Activated T-helper 1 cell treated with anti-CD3 and anti-CD28 coated beads, Interleukin-12 subunit alpha, Interleukin-12 subunit beta, Interleukin-2, Interleukin-4 antibody, amounts not matched to agents 30 ng/mL and 10 ng/mL and 1 ng/mL, durations not matched to agents 14 hours and 24 hours and 36 hours (primary cell): ENCODE data around the gene CYP4F3. TPM values are rescaled to one million over a fixed set of nuclear protein-coding genes. Genes with fewer than 3 reads are reported as not detected.
"Not testable (repeated sequence)": the region's sequence is repeated elsewhere in the genome, so short reads cannot be mapped to it uniquely, and the experiment has no call there.

Experiments used
- DNase-seq: peaks from one replicate; pipeline ENCODE4 v3.0.0; 2021; ENCODE audit warnings: low spot score
- H3K27ac Mint-ChIP-seq: one replicate; pipeline ENCODE4 v1.8.0; 2021; ENCODE audit warnings: mild to moderate bottlenecking, mixed read lengths
- H3K27me3 Mint-ChIP-seq: one replicate; pipeline ENCODE4 v1.8.0; 2022; ENCODE audit warnings: mild to moderate bottlenecking, moderate library complexity, mixed read lengths; ENCODE audit not compliant: insufficient read depth
- H3K36me3 Mint-ChIP-seq: one replicate; pipeline ENCODE4 v1.8.0; 2021; ENCODE audit warnings: low read depth, mixed read lengths
- H3K4me1 Mint-ChIP-seq: one replicate; pipeline ENCODE4 v1.8.0; 2021; ENCODE audit warnings: low read depth, mixed read lengths
- H3K4me3 Mint-ChIP-seq: one replicate; pipeline ENCODE4 v1.8.0; 2021; ENCODE audit warnings: mild to moderate bottlenecking, moderate library complexity, mixed read lengths
- H3K9me3 Mint-ChIP-seq: one replicate; pipeline ENCODE4 v1.8.0; 2021; ENCODE audit warnings: mixed read lengths
- intact Hi-C: fragments of 100-400 bp; cut with micrococcal nuclease; formaldehyde crosslinking; loops from one replicate; pipeline ENCODE4 v1.15.1; 2024
- total RNA-seq: library from RNA; stranded (reverse); gene quantifications from 2 replicates; pipeline ENCODE4 v1.2.3, GENCODE V29; 2022

CYP4F3 gene
- total RNA-seq, 1 donor from 2014 or later: not detected

DNA sequence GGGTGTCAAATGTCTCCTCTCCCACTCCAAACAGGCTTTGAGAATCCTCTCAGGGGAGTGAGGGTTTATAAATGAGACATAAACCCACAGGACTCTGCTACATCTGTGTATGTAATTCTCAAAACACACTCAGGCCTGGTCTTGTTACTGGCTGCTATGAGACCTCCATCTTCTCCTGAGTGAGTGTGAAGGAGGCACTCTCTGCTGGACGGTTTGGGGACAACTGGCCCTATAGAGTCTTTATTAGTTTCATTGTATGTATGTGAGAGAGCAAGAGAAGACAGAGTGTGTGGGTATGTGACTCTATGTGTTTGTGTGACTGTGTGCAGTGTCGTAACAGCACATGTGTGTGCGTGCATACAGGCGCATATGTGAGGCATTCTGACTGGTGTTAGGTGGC lies 22.6 kb downstream of the CYP4F3 start:
- intact Hi-C loops: no loop called here
- Mint-ChIP-seq H3K4me3 (no peak overlapping the region), H3K36me3 (no peaks in the 10 kb centered on the region), H3K9me3 (no peaks in the 10 kb centered on the region), H3K4me1 (no peaks in the 10 kb centered on the region), H3K27me3 (no peaks in the 10 kb centered on the region), H3K27ac (no peak overlapping the region)
- DNase-seq: no peak

DNA sequence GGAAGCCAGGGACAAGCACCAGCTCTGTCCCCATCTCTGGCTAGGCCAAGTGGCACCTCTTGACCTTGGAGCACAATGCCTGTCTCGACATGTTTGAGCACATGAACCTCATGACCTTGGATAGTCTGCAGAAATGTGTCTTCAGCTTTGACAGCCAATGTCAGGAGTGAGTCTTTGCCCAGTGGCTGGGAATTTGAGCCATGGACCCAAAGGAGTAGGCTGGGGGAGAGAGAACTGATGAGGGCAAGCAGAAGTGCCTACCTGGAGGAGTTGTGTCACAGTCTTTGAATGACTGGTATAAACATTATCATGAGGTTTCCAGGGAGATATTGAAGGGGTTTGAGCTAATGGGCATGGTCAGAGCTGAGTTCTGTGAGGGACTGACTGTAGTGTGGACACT lies 25.5 kb downstream of the CYP4F3 start:
- H3K27me3 Mint-ChIP-seq: no peaks in the 10 kb centered on the region
- H3K36me3 Mint-ChIP-seq: no peaks in the 10 kb centered on the region
- H3K4me3 Mint-ChIP-seq: no peak overlapping the region
- no peaks in the 10 kb centered on the region for H3K4me1 Mint-ChIP-seq
- DNase-seq: no peak
- H3K27ac Mint-ChIP-seq: no peak overlapping the region
- intact Hi-C loops: no loop called here
- H3K9me3 Mint-ChIP-seq: no peaks in the 10 kb centered on the region

DNA sequence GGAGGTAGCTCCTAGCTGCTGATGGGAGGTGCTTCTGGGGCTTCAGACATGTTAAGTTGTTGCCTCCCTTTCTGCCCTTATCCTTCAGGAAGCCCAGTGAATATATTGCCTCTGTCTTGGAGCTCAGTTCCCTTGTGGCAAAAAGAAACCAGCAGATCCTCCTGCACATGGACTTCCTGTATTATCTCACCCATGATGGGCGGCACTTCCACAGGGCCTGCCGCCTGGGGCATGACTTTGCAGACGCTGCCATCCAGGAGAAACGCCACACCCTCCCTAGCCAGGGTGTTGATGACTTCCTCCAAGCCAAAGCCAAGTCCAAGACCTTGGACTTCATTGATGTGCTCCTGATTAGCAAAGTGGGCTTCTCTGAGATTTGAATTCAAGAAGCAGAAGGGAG lies 26.2 kb downstream of the CYP4F3 start:
- H3K4me3 Mint-ChIP-seq: no peak overlapping the region
- H3K27ac Mint-ChIP-seq: no peak overlapping the region
- no peaks in the 10 kb centered on the region for H3K9me3 Mint-ChIP-seq
- intact Hi-C loops: no loop called here
- no peaks in the 10 kb centered on the region for H3K27me3 Mint-ChIP-seq
- no peak for DNase-seq
- no peaks in the 10 kb centered on the region for H3K4me1 Mint-ChIP-seq
- no peaks in the 10 kb centered on the region for H3K36me3 Mint-ChIP-seq

DNA sequence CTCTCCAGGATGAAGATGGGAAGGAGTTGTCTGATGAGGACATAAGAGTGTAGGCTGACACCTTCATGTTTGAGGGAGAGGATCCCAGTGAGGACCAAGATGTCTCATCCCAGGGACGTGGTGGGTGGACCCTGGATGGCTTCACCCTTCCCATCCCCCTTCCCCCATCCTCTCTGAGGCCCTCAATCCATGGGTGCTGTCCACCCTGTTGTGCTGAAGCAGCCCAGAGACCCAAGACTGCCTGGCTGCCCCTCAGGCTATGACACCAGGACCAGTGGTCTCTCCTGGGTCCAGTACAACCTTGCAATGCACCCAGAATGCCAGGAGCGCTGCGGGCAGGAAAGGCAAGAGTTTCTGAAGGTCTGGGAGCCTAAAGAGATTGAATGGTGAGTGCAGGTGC lies 28.7 kb downstream of the CYP4F3 start:
- Mint-ChIP-seq H3K27me3 (no peaks in the 10 kb centered on the region), H3K9me3 (no peaks in the 10 kb centered on the region), H3K36me3 (no peaks in the 10 kb centered on the region), H3K4me3 (no peak overlapping the region), H3K4me1 (no peaks in the 10 kb centered on the region), H3K27ac (no peak overlapping the region)
- DNase-seq: no peak
- intact Hi-C loops: no loop called here

DNA sequence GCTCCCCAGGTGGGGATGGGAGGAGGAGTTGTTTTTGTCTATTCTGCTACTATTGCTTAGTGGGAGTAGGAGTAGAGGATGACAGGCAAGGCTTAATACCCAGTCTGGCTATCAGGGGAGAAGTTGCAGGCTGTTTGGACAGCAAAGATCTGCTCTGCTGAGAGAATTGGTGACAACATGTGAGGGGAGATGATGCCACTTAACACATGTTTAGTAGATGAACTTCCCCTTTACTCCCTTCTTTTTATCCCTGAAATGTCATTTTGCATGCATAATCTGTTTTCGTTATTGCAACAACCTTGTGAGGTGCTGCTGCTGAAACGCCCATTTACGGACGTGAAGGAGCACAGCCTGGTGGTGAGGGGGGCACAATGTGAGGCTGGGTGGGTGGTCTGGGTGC lies 29.2 kb downstream of the CYP4F3 start:
- no peak overlapping the region for H3K27ac Mint-ChIP-seq
- no peak overlapping the region for H3K4me3 Mint-ChIP-seq
- intact Hi-C loops: no loop called here
- H3K4me1 Mint-ChIP-seq: no peaks in the 10 kb centered on the region
- H3K36me3 Mint-ChIP-seq: no peaks in the 10 kb centered on the region
- DNase-seq: no peak
- H3K27me3 Mint-ChIP-seq: no peaks in the 10 kb centered on the region
- no peaks in the 10 kb centered on the region for H3K9me3 Mint-ChIP-seq

DNA sequence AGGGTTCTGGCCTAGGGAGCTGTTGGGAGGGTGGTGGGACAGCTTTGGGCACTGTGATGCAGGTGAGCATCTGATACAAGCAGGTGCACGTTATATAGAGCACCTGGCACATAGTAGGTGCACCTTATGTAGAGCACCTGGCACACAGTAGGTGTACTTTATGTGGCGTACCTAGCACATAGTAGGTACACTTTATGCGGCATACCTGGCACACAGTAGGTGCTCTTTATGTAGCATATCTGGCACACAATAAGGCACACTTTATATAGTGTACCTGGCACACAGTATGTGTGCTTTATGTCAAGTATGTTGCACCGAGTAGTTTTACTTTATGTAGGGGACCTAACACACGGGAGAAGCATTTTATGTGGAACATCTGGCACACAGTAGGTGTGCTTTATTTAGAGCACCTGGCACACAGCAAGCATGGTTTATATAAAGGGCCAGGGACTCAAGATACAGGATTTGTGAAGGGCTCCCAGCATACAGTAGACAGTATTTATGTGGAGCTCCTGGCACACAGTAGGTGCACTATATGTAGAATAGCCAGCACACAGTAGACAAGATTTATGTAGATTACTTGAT lies 30.6 kb downstream of the CYP4F3 start:
- no peak for DNase-seq
- no peak overlapping the region for H3K27ac Mint-ChIP-seq
- H3K4me3 Mint-ChIP-seq: no peak overlapping the region
- no peaks in the 10 kb centered on the region for H3K9me3 Mint-ChIP-seq
- no peaks in the 10 kb centered on the region for H3K36me3 Mint-ChIP-seq
- no peaks in the 10 kb centered on the region for H3K4me1 Mint-ChIP-seq
- no peaks in the 10 kb centered on the region for H3K27me3 Mint-ChIP-seq
- intact Hi-C loops: no loop called here

DNA sequence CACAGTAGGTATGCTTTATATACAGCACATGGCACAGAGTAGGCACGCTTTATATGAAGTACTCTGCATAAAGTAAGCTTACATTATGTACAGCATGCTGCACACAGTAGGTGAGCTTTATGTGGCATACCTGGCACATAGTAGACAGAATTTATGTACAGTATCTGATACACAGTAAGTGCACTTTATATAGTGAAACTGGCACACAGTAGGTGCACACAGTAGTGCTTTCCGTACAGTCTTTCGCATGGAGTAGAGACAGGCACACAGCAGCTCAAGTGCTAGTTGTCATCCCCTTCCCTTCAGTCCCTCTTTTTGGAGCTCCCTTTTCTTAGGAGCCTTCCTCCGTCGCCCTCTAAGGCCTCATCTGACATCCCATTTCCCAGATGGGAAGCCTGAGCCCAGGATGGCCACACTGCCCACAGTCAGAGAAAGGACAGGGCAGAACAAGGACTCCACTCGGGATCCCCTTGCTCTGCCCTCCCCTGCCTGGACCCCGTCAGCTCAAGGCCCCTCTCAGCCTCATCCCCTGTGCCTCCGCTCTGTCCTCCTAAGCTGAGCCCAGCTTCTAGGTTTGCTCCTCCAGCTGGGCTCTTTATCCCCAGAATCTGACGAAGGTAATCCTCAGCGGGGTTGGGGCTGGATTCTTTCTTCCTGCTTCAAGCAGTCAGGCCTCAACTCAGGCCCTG lies 31.3 kb downstream of the CYP4F3 start:
- no peak for DNase-seq
- Mint-ChIP-seq H3K27me3 (no peaks in the 10 kb centered on the region), H3K4me3 (no peak overlapping the region), H3K9me3 (no peaks in the 10 kb centered on the region), H3K36me3 (no peaks in the 10 kb centered on the region), H3K4me1 (no peaks in the 10 kb centered on the region), H3K27ac (no peak overlapping the region)
- intact Hi-C loops: no loop called here

DNA sequence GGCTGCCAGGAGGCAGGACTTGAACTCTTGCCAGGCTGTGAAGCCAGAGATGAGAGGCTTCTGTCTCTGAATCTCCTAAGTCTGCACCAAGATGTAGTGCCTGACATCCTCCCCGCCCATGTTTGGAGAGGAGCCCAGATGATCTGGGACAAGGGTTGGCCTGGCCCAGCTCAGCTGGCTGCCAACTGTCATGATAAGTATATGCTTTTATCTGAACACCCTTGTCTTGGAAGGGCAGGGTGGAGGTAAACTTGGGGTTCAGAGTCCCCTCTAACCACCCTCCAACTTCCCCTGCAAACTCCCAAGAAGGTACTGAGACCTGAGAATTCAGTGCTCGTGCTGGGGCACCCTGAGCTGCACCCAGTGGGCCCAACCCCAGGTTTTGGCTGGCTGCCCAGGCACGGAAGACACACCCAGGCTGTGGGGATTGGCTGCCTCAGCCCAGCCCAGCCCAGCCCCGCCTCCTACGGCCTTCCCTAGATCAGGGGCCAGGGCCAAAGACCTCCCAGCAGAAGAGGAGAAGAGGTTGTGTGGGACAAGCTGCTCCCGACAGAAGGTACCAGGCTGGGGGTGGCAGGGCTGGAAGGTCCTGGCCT lies 32.0 kb downstream of the CYP4F3 start, which contains the start of gene CYP4F12:
TSS of gene CYP4F12 (plus strand) at position 508 of the 596 bp plus-strand sequence. CDS start 443 bp downstream, outside the sequence.
- no peaks in the 10 kb centered on the region for H3K4me1 Mint-ChIP-seq
- H3K4me3 Mint-ChIP-seq: no peak within 1 kb of the TSS
- peaks cover 3% of the 10 kb centered on the region for H3K9me3 Mint-ChIP-seq
- H3K27me3 Mint-ChIP-seq: no peaks in the 10 kb centered on the region
- no peak within 1 kb of the TSS for H3K27ac Mint-ChIP-seq
- no peak for DNase-seq
- intact Hi-C loops: no loop called here
- peaks cover 1% of the 10 kb centered on the region for H3K36me3 Mint-ChIP-seq

DNA sequence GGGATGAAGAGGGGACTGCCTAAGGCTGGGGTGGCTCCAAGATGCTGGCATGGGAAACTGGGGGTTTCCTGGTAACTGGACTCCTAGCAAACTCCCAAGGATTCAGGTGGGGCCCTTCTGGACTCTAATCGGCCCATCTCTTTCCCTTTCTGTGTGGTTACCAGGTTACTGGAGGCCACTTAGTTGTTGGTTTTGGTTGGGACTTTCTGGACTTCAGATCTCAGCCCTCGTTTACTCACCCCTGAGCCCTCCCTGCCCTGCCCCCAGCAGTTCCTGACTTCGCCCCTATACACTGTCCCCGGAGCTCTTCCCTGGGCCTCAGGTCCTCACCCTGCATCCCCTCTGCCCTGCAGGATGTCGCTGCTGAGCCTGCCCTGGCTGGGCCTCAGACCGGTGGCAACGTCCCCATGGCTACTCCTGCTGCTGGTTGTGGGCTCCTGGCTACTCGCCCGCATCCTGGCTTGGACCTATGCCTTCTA lies 32.5 kb downstream of the CYP4F3 start:
- intact Hi-C loops: no loop called here
- H3K36me3 Mint-ChIP-seq: peaks cover 1% of the 10 kb centered on the region
- H3K9me3 Mint-ChIP-seq: peaks cover 7% of the 10 kb centered on the region
- no peak overlapping the region for H3K27ac Mint-ChIP-seq
- no peaks in the 10 kb centered on the region for H3K4me1 Mint-ChIP-seq
- H3K27me3 Mint-ChIP-seq: no peaks in the 10 kb centered on the region
- no peak overlapping the region for H3K4me3 Mint-ChIP-seq
- no peak for DNase-seq

DNA sequence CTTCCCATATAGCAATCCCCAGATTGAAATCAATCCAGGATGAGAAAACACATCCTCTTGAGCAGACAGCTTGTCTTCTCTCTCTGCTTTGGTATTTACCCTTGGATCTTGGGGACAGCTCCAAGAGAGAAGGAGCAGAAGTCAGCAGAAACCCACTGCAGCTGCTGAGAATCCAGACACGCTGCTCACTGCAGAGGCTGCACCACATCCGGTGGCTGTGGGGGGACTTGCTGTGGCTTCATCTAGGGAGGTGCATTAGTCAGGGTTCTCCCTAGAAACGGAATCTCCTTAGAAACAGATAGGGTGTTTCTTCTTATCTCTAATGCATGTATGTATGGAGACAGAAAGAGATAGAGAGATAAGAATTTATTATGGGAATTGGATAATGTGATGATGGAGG lies 34.9 kb downstream of the CYP4F3 start:
- intact Hi-C loops: no loop called here
- H3K4me1 Mint-ChIP-seq: no peaks in the 10 kb centered on the region
- H3K27ac Mint-ChIP-seq: no peak overlapping the region
- no peaks in the 10 kb centered on the region for H3K27me3 Mint-ChIP-seq
- H3K36me3 Mint-ChIP-seq: peaks cover 1% of the 10 kb centered on the region
- H3K9me3 Mint-ChIP-seq: peaks cover 14% of the 10 kb centered on the region
- DNase-seq: no peak
- no peak overlapping the region for H3K4me3 Mint-ChIP-seq

DNA sequence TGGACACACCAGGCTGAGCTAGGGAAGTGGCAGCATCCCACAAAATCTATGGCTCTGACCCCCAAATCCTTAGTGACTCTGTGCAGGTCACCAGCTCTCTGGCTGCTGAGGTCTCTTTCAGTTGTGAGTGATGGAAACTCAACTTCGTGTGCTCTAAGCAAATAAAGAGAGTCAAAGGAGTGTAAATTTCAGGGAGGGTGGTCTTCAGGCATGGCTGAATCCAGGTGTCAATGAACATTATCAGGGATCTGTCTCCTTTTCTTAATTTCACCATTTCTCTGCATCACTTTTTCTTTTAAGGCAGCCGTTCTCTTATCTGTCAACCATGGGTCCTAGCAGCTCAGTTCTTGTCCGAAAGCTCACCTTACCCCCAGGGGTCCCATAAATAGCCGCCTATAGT lies 38.4 kb downstream of the CYP4F3 start:
- no peaks in the 10 kb centered on the region for H3K27me3 Mint-ChIP-seq
- peaks cover 1% of the 10 kb centered on the region for H3K36me3 Mint-ChIP-seq
- no peak overlapping the region for H3K27ac Mint-ChIP-seq
- H3K9me3 Mint-ChIP-seq: peaks cover 14% of the 10 kb centered on the region
- H3K4me3 Mint-ChIP-seq: no peak overlapping the region
- intact Hi-C loops: no loop called here
- no peak for DNase-seq
- no peaks in the 10 kb centered on the region for H3K4me1 Mint-ChIP-seq

DNA sequence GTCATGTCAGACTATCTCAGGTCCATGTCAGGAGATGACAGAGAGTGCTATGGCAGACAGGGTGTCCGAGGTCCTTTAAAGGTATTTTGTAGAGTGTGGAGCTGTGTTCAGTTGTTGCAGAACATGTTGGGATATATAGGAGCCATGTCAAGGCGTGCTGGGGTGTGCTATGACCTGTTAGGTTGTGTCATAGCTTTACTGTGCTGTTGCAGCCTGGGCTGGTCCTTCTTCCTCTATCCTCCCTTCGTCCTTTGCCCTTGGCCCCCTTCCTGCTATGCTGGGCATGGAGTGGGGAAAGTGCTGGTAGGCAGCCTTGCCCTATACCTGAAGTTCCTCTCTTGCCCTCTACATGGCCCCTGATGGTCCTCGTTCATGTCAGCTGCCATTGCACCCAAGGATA lies 39.2 kb downstream of the CYP4F3 start:
- DNase-seq, H3K4me3 Mint-ChIP-seq, H3K27me3 Mint-ChIP-seq, H3K4me1 Mint-ChIP-seq, intact Hi-C loops, H3K36me3 Mint-ChIP-seq, H3K27ac Mint-ChIP-seq: not testable (repeated sequence)
- peaks cover 14% of the 10 kb centered on the region for H3K9me3 Mint-ChIP-seq

DNA sequence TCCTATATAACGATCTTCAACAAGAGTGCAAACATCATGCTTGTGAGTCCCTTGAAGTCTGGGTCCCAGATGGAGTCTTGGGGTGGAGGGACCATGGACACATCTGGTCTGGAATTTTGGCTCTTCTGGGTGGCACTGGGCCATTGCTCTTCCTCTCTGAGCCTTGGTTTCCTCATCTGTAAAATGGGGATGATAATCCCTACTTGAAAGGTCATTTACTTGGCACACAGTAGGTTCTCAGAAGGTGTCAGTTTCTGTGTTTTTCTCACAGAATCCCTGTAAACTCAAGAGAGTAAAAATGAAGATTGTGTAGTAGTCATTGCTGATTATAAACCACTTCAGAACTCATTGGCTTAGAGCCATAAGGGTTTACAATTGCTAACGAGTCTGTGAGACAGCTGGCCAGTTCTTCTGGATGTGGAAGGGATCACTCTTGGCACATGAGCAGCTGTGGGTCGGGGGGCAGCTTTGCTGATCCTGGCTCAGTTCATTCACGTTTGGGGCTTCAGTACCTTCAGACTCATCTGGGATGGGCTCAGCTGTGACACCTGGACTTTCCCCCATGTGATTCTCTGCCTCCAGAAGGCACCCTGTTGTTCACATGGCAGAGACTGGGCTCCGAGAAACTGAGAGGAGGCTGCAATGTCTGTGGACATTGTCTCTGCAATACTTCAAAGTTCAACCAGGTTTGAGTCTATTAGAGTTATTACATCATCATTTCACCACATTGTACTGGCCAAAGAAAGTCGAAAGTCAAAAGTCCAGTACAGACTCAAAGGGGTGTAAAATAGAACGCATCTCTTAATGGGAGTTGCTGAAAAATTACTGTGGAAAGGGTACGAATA lies 40.0 kb downstream of the CYP4F3 start:
- Mint-ChIP-seq H3K4me3 (no peak overlapping the region), H3K27me3 (no peaks in the 10 kb centered on the region), H3K36me3 (peaks cover 1% of the 10 kb centered on the region), H3K27ac (no peak overlapping the region), H3K4me1 (no peaks in the 10 kb centered on the region), H3K9me3 (peaks cover 14% of the 10 kb centered on the region)
- intact Hi-C loops: no loop called here
- no peak for DNase-seq
